A549 (cell line): Measurements from ENCODE around the gene TFAP2C. TPM values are rescaled to one million over a fixed set of nuclear protein-coding genes. Genes with fewer than 3 reads are reported as not detected.

Experiments used
- ATAC-seq, 2 experiments: fragments of 200-7000 bp in 1 of 2; fragments of >200 bp in 1 of 2; cut with Nextera tagmentation in 1 of 2; cut with Tn5 transposase in 1 of 2; 3 replicates each; pipeline versions ENCODE4 v1.8.0 to v1.9.1; 2018 to 2020; ENCODE audit warnings: mild to moderate bottlenecking in 1 of 2, moderate library complexity in 1 of 2
- CTCF ChIA-PET: fragments of 300-600 bp; sonication (Branson Sonifier 250); formaldehyde crosslinking; extraction: SDS; loops from one replicate; lab custom pipeline; 2021; ENCODE audit warnings: antibody characterized with exemption, inconsistent platforms; lab: Yijun Ruan, JAX
- POLR2A ChIA-PET: fragments of 350-600 bp; formaldehyde crosslinking; extraction: SDS; loops from one replicate; lab custom pipeline; 2021; ENCODE audit warnings: antibody characterized with exemption, inconsistent platforms; lab: Yijun Ruan, JAX
- DNase-seq, 2 experiments: peaks; one replicate each; pipeline versions ENCODE4 v3.0.0 to v3.0.0-alpha.2; 2011 to 2016; ENCODE audit warnings: low read depth in 1 of 2, low spot score in 1 of 2
- FAIRE-seq: peaks from 2 replicates; lab custom pipeline; 2011; peaks lifted over from hg19 to GRCh38; lab: Jason Lieb, UNC
- H3K27ac ChIP-seq, 2 experiments: fragments of >200 bp; sonication (Bioruptor Twin); formaldehyde crosslinking; 3 replicates each; pipeline ENCODE4 v1.5.1; 2016 to 2017
- H3K4me1 ChIP-seq: fragments of >200 bp; sonication (Bioruptor Twin); formaldehyde crosslinking; 3 replicates; pipeline ENCODE4 v1.6.1; 2016
- H3K4me2 ChIP-seq: fragments of >200 bp; sonication (Bioruptor Twin); formaldehyde crosslinking; 3 replicates; pipeline ENCODE4 v1.6.1; 2016
- H3K4me3 ChIP-seq: fragments of >200 bp; sonication (Bioruptor Twin); formaldehyde crosslinking; 3 replicates; pipeline ENCODE4 v1.5.1; 2016
- H3K9me3 ChIP-seq: fragments of >200 bp; sonication (Bioruptor Twin); formaldehyde crosslinking; 3 replicates; pipeline ENCODE4 v1.6.1; 2016
- CEBPB ChIP-seq, 2 experiments: fragments of >200 bp in 1 of 2; sonication (Bioruptor Twin) in 1 of 2; formaldehyde crosslinking in 1 of 2; IDR thresholded peaks; 2 replicates each; pipeline ENCODE4 v1.6.1; 2012 to 2016
- EHMT2 ChIP-seq: fragments of 200-600 bp; sonication (generic); IDR thresholded peaks from 2 replicates; pipeline ENCODE4 v1.6.1; 2016; ENCODE audit warnings: antibody characterized with exemption, low read depth, mild to moderate bottlenecking, moderate library complexity
- EP300 ChIP-seq, 2 experiments: fragments of >200 bp; sonication (Bioruptor Twin); formaldehyde crosslinking; IDR thresholded peaks; 2 replicates in 1 of 2; 3 replicates in 1 of 2; pipeline ENCODE4 v1.6.1; 2016 to 2017
- FOSL2 ChIP-seq, 2 experiments: fragments of 450-650 bp in 1 of 2; fragments of >200 bp in 1 of 2; sonication (Bioruptor Twin) in 1 of 2; formaldehyde crosslinking; IDR thresholded peaks; 2 replicates each; pipeline versions ENCODE4 v1.5.0 to v1.6.1; 2016 to 2020; ENCODE audit warnings: mild to moderate bottlenecking in 1 of 2, moderate library complexity in 1 of 2
- HDAC2 ChIP-seq: fragments of 200-600 bp; sonication (generic); IDR thresholded peaks from 2 replicates; pipeline ENCODE4 v1.6.1; 2016
- HEYL ChIP-seq: fragments of 250-450 bp; sonication (Bioruptor Pico); IDR thresholded peaks from 2 replicates; pipeline ENCODE4 v1.8.0; 2021; ENCODE audit warnings: mild to moderate bottlenecking, moderate library complexity
- HOXB5 ChIP-seq: fragments of 250-450 bp; sonication (Bioruptor Pico); IDR thresholded peaks from 2 replicates; pipeline ENCODE4 v1.5.0; 2020; ENCODE audit warnings: mild to moderate bottlenecking, moderate library complexity
- JUN ChIP-seq, 2 experiments: fragments of >200 bp; sonication (Bioruptor Twin); formaldehyde crosslinking; IDR thresholded peaks; 2 replicates in 1 of 2; 3 replicates in 1 of 2; pipeline ENCODE4 v1.6.1; 2016 to 2017
- KDM1A ChIP-seq: fragments of 200-600 bp; sonication (generic); IDR thresholded peaks from 2 replicates; pipeline ENCODE4 v1.6.1; 2016; ENCODE audit warnings: low read depth, mild to moderate bottlenecking
- KDM5A ChIP-seq: fragments of 200-600 bp; sonication (generic); IDR thresholded peaks from 2 replicates; pipeline ENCODE4 v1.6.1; 2016; ENCODE audit warnings: antibody characterized with exemption, mild to moderate bottlenecking
- MYC ChIP-seq: IDR thresholded peaks from 2 replicates; pipeline ENCODE4 v1.6.1; 2012; ENCODE audit warnings: mild to moderate bottlenecking, inconsistent platforms, low read length, improper control_type of control experiment, borderline replicate concordance
- NFE2L2 ChIP-seq: fragments of 150-350 bp; conservative IDR thresholded peaks from 2 replicates; pipeline ENCODE4 v1.6.1; 2014; ENCODE audit warnings: low read length
- NPAS2 ChIP-seq: fragments of 250-450 bp; sonication (Bioruptor Pico); IDR thresholded peaks from 2 replicates; pipeline ENCODE4 v1.8.0; 2022; ENCODE audit warnings: mild to moderate bottlenecking, moderate library complexity, borderline replicate concordance
- POLR2A ChIP-seq: IDR thresholded peaks from 2 replicates; pipeline ENCODE4 v1.6.1; 2012; ENCODE audit warnings: mild to moderate bottlenecking, low read length
- RFX5 ChIP-seq: fragments of 450-650 bp; IDR thresholded peaks from 2 replicates; pipeline ENCODE4 v1.7.1; 2014; ENCODE audit warnings: antibody characterized with exemption, mild to moderate bottlenecking, moderate library complexity
- TFCP2L1 ChIP-seq: fragments of 250-450 bp; sonication (Bioruptor Pico); IDR thresholded peaks from 2 replicates; pipeline ENCODE4 v1.5.0; 2021; ENCODE audit warnings: mild to moderate bottlenecking
- ZNF302 ChIP-seq: fragments of 250-450 bp; sonication (Bioruptor Pico); IDR thresholded peaks from 2 replicates; pipeline ENCODE4 v1.9.0; 2021; ENCODE audit warnings: inconsistent platforms, mild to moderate bottlenecking, moderate library complexity
- WGBS: methylation state at CpG from one replicate; pipeline ENCODE4 v1.1.6; 2017; ENCODE audit errors: missing lambda C conversion rate; 5-methylcytosine and 5-hydroxymethylcytosine counted together
- polyA plus RNA-seq, 4 experiments: library from polyadenylated mRNA; depleted of rRNA in 3 of 4; stranded (reverse); fragments of >200 nt; fragmentation: RNase III in 1 of 4; extraction: RNeasy Plus Mini Kit Qiagen cat#74134 plus additional on column Dnase treatment in 1 of 4; gene quantifications; 2 replicates in 3 of 4; 3 replicates in 1 of 4; pipeline ENCODE4 v1.2.3, GENCODE V29; 2011 to 2017
- TF ChIP-seq, protein P1 (sequence below): IDR thresholded peaks from 2 replicates; pipeline ENCODE4 v1.6.1; 2012
- TF ChIP-seq, protein P2 (sequence below): fragments of 150-350 bp; IDR thresholded peaks from 2 replicates; pipeline ENCODE4 v1.6.1; 2014; ENCODE audit warnings: low read depth, mild to moderate bottlenecking, low read length
- TF ChIP-seq, protein P3 (sequence below): fragments of 250-450 bp; sonication (Bioruptor Pico); IDR thresholded peaks from 2 replicates; pipeline ENCODE4 v1.5.0; 2021; ENCODE audit warnings: mild to moderate bottlenecking, moderate library complexity, borderline replicate concordance

TFAP2C gene
- polyA plus RNA-seq, 2 of the 4 experiments (the other 2 are of a cell fraction) = 9.6 to 14.2 TPM

DNA sequence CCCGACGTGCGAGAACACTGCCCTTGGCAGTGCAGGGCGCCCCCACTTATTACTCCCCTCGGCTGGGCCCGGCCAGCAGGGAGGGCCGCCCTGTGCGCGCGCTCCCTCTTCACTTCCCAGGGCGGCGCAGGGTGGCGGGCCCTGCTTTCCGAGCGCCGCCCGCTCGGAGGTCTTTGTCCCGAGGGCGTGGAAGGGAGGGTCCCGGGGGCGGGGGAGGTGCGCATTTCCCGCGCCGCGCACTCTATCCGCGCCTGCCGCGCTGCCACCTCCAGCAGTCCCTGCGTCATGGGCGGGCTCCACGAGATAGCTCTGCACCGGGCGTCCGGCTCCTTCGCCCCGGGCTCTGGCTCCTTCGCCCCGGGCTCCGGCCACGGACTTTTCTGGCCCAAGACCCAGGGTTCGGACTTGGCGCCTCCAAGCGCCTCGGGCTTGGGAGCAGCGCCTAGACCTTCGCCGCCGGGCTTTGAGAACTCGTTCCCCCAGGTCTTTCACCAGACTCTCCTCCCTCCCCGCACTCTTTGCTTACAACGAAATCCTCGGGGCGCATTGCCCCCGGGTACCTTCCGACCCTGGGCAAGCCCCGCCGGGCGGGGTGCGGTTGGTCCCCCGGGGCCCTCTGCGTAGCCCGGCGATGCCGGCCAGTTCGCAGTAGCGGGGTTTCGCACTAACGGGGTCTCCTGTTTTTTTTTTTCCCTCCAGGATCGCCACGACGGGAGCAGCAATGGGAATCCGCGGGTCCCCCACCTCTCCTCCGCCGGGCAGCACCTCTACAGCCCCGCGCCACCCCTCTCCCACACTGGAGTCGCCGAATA lies 1.6 kb downstream of the TFAP2C start (continued):
- TF ChIP-seq NPAS2 = no peak
- no peak for TF ChIP-seq CEBPB (IDR thresholded peaks at IDR 0.05)
- TF ChIP-seq RFX5 = no peak
- TF ChIP-seq ZNF302 (CRISPR knock-in tag) = no peak
- 0 out of 2 replicates have a peak, but pooled peaks have one; percentile 41 for TF ChIP-seq HDAC2
- TF ChIP-seq TFCP2L1 (CRISPR knock-in tag) = no peak
- TF ChIP-seq, protein P1, sequence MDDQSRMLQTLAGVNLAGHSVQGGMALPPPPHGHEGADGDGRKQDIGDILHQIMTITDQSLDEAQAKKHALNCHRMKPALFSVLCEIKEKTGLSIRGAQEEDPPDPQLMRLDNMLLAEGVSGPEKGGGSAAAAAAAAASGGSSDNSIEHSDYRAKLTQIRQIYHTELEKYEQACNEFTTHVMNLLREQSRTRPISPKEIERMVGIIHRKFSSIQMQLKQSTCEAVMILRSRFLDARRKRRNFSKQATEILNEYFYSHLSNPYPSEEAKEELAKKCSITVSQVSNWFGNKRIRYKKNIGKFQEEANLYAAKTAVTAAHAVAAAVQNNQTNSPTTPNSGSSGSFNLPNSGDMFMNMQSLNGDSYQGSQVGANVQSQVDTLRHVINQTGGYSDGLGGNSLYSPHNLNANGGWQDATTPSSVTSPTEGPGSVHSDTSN = peak; percentile 37; the same call in 1 of the 2 replicates
- TF ChIP-seq HOXB5 (CRISPR knock-in tag) = no peak
- no peak for TF ChIP-seq EP300 (IDR thresholded peaks at IDR 0.05)
- 0 out of 5 replicates have a peak, but pooled peaks of 1 of the 2 experiments have one; percentile 11 for TF ChIP-seq JUN (IDR thresholded peaks at IDR 0.05)

DNA sequence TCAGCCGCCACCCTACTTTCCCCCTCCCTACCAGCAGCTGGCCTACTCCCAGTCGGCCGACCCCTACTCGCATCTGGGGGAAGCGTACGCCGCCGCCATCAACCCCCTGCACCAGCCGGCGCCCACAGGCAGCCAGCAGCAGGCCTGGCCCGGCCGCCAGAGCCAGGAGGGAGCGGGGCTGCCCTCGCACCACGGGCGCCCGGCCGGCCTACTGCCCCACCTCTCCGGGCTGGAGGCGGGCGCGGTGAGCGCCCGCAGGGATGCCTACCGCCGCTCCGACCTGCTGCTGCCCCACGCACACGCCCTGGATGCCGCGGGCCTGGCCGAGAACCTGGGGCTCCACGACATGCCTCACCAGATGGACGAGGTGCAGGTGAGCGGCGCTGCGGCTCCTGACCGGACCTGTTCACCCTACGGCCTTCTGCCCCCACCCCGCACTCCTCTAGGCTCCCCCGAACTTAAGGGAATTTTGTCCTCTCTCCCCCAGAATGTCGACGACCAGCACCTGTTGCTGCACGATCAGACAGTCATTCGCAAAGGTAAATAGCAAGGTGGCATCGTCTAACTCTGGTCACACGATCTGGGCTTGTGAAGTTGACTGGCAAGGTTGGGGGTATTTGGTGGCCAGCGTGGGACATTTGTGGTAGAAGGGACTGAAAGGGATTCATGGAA lies 2.3 kb downstream of the TFAP2C start:
- ATAC-seq (no peak), DNase-seq (no peak), FAIRE-seq (no peak)
- 90% methylated on average over 33 of the region's 48 CpGs for WGBS
- H3K4me3 ChIP-seq = peak overlapping the region; percentile 86
- POLR2A ChIA-PET = no interaction called here
- CTCF ChIA-PET = interaction anchor here (0.8 to 6.1 kb wide), 8 partner anchors 13 to 430 kb away, joined by 3 to 121 read pairs (median 8); no protein-coding TSS in a partner anchor
- no peaks in the 10 kb centered on the region for H3K9me3 ChIP-seq
- H3K4me2 ChIP-seq = peak overlapping the region; percentile 96
- H3K27ac ChIP-seq = peak overlapping the region; percentile 90 to 94
- TF ChIP-seq KDM5A (no peak), NFE2L2 (no peak), FOSL2 (IDR thresholded peaks at IDR 0.05) (no peak), FOSL2 (CRISPR knock-in tag; IDR thresholded peaks at IDR 0.05) (no peak), RFX5 (no peak), EHMT2 (no peak), KDM1A (no peak), POLR2A (no peak), HEYL (no peak), EP300 (IDR thresholded peaks at IDR 0.05) (no peak), MYC (no peak)
- TF ChIP-seq, protein P2, sequence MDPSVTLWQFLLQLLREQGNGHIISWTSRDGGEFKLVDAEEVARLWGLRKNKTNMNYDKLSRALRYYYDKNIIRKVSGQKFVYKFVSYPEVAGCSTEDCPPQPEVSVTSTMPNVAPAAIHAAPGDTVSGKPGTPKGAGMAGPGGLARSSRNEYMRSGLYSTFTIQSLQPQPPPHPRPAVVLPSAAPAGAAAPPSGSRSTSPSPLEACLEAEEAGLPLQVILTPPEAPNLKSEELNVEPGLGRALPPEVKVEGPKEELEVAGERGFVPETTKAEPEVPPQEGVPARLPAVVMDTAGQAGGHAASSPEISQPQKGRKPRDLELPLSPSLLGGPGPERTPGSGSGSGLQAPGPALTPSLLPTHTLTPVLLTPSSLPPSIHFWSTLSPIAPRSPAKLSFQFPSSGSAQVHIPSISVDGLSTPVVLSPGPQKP = no peak
- TF ChIP-seq, protein P3, sequence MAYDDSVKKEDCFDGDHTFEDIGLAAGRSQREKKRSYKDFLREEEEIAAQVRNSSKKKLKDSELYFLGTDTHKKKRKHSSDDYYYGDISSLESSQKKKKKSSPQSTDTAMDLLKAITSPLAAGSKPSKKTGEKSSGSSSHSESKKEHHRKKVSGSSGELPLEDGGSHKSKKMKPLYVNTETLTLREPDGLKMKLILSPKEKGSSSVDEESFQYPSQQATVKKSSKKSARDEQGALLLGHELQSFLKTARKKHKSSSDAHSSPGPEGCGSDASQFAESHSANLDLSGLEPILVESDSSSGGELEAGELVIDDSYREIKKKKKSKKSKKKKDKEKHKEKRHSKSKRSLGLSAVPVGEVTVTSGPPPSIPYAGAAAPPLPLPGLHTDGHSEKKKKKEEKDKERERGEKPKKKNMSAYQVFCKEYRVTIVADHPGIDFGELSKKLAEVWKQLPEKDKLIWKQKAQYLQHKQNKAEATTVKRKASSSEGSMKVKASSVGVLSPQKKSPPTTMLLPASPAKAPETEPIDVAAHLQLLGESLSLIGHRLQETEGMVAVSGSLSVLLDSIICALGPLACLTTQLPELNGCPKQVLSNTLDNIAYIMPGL (CRISPR knock-in tag) = no peak
- peaks cover 47% of the 10 kb centered on the region for H3K4me1 ChIP-seq
